Adipose tissue (tissue), 3 donors: Measurements from ENCODE around the gene CKMT2. TPM values are rescaled to one million over a fixed set of nuclear protein-coding genes. Genes with fewer than 3 reads are reported as not detected.

Experiments
- polyA plus RNA-seq, 3 donors: library from polyadenylated mRNA; stranded (reverse); fragments of 200-250 nt; gene quantifications; one replicate each; pipeline ENCODE4 v1.2.3, GENCODE V29; 2013
- donor health status: healthy with polysubstance abuse.
- donor health status: Bipolar disorder and iron deficiency.
- donor health status: healthy.

The CKMT2 gene
- polyA plus RNA-seq, 3 donors: 12.2 to 16.2 (median 13.0) TPM

Other genes starting within 250 kb of the CKMT2 start
- gene ZCCHC9, start 68.3 kb downstream of the CKMT2 start, polyA plus RNA-seq: 10 to 100 TPM; 10.0 to 45.2 (median 17.6) TPM
- not detected for gene ACOT12, start 160.8 kb downstream of the CKMT2 start, polyA plus RNA-seq